ENCODE results near the gene BPIFB1.

The BPIFB1 gene, protein sequence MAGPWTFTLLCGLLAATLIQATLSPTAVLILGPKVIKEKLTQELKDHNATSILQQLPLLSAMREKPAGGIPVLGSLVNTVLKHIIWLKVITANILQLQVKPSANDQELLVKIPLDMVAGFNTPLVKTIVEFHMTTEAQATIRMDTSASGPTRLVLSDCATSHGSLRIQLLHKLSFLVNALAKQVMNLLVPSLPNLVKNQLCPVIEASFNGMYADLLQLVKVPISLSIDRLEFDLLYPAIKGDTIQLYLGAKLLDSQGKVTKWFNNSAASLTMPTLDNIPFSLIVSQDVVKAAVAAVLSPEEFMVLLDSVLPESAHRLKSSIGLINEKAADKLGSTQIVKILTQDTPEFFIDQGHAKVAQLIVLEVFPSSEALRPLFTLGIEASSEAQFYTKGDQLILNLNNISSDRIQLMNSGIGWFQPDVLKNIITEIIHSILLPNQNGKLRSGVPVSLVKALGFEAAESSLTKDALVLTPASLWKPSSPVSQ

DNA sequence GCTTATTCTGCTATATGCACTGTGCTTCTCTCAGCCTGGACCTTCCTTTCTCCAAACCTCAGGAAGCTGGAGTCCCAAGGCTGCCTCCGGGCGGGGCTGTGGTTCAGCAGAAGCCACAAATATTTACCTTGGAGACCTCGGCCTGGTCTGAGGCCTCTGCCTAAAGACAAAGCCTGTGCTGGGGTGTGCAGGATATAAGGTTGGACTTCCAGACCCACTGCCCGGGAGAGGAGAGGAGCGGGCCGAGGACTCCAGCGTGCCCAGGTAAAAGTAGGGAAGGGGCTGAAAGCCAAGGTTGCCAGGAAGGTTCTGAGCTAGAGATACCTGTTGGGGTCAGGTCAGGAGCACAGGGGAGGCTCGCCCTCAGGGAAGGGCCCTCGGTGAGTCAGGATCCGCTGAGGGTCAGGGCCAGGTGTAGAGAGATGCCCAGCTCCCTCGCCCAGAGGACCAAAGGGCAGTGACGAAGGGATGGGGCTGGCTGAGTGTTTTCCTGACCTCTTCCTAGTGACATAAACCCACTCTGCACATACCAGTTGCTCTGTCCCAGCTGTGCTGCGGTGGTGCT is at the start of gene BPIFB1:
BPIFB1 (plus strand) TSS at position 224 of the 565 bp plus-strand sequence. CDS start 2,860 bp downstream, outside the sequence.
- no peak for DNase-seq

DNA sequence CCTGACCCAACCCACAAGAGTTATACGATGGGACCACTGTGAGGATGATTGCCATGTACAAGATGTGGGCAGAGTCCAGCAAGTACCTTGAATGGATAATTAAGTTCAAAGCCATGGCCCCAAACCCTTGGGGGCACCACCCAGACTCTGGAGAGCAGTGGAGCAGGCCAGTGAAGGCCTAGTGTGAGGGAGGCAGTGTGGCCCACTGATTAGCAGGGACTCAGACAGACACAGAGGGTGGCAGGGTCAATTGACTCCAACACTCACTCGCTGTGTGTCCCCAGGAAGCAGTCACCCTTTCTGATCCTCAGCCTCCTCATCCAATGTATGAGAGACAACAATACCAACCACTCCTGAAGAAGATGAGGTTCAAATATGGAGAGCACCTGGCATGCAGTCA is 49.0 kb upstream of the BPIFB1 start:
- no peak for DNase-seq

DNA sequence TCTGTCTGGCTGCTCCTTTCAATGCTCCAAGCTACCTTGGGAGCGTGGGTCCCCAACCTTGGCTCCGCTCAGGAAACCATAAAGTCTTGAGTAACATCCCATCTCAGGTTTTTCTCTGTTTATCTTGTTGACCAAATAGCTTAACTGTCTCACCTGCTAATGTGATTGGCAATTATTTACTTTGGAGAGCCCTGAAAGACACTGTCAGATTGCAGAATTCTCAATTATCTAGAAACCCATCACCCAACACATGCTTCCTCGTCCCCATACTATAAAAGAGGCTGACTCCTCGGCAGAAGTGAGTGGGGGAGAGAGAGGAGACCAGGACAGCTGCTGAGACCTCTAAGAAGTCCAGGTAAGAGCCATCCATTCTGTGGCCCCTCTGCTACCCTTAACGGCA is 47.3 kb upstream of the BPIFB1 start, which contains the start of gene BPIFA1:
BPIFA1 (plus strand) TSS at position 301 of the 400 bp plus-strand sequence. CDS start 1,716 bp downstream, outside the sequence.
- no peak for DNase-seq

DNA sequence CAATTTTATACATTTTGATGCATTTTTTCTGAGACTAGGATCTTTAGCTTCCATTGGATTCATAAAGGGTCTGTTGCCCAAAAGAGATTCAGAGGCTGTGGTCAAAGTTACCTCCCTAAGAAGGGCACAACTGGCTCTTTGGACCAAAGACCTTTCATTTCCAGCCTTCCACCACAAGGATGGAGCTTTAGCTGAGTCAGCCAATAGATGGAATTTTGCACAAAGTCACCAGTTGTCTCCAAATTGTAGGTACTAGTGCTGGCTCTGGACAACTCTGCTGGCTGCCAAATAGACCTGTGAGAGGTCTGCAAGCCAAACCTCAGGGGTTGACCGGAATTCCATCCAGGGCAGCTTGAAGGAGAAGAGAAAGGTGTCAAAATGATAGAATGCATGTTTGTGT is 46.7 kb upstream of the BPIFB1 start:
- DNase-seq = no peak

DNA sequence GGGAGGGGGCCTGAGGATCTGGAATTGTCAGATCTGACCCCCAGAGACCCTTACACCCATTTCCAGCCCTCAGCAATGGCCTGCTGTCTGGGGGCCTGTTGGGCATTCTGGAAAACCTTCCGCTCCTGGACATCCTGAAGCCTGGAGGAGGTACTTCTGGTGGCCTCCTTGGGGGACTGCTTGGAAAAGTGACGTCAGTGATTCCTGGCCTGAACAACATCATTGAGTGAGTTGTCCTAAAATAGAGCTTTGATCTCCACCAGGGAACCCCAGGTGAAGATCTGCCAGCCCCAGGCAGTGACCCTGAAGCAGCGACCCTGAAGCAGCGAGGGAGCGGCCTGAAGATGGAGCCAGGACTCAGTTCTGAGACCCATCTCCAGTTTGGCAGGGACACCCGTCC is 45.0 kb upstream of the BPIFB1 start:
- no peak for DNase-seq

DNA sequence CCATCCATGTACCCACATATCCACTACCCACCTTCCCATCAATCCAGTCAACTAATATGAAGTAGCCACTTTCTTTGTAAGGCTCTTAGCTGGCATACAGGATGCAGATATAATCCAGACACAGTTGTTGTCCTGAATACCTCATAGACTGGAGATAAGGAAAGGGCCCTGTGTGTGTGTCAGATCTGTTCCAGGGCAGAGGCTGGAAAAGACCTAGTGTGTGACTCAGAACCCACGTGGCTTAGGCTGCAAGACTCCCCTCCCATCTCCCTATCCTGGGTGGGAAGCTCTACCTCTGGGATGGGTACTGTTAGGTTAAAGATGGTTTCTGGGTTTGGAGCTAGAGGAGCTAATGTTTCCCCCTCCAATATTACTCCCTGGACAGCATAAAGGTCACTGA is 43.6 kb upstream of the BPIFB1 start:
- no peak for DNase-seq

DNA sequence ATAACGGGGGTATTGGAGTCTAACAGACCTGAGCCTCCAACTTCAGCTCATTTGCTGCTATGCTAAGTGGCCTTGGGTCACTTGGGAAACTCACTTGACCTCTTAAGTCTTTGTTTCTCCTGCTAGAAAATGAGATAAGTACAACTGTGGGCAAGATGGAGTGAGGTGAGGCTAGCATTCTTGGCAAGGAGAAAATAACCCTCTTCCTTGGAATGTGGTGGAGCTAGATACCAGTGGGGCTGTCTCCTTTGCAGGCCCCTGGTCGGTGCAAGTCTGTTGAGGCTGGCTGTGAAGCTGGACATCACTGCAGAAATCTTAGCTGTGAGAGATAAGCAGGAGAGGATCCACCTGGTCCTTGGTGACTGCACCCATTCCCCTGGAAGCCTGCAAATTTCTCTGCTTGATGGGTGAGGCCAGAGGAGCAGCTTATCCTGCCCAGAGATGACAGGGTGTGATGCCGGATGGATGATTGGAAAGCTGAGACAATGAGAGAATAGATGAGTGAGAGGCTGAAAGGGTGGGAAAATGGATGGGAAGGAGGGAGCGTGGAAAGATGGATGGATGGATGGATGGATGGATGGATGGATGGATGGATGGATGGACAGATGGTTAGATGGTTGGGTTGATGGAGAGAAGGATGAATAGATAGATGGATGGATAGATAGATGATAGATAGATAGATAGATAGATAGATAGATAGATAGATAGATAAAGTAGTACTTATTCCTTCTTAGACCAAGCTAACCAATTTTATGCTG is 42.9 kb upstream of the BPIFB1 start:
- DNase-seq = no peak

DNA sequence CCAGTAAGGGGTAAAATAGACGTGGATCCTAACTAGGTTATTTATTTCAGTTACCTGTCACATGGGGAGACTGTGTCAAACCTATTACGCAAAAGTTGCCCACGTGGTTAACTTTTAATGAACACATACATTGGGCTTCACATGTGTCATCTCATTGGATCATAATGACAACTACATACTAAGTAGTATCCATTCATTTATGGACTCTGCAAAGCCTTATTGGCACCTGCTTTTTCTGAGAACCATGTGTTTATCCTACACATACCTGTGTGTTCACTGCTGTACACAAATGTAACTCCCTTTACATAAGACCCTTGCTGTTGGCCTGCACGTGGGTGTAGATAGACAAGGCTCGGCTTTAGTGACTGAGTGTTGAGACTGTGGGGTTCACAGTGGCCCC is 42.1 kb upstream of the BPIFB1 start:
- DNase-seq = no peak

DNA sequence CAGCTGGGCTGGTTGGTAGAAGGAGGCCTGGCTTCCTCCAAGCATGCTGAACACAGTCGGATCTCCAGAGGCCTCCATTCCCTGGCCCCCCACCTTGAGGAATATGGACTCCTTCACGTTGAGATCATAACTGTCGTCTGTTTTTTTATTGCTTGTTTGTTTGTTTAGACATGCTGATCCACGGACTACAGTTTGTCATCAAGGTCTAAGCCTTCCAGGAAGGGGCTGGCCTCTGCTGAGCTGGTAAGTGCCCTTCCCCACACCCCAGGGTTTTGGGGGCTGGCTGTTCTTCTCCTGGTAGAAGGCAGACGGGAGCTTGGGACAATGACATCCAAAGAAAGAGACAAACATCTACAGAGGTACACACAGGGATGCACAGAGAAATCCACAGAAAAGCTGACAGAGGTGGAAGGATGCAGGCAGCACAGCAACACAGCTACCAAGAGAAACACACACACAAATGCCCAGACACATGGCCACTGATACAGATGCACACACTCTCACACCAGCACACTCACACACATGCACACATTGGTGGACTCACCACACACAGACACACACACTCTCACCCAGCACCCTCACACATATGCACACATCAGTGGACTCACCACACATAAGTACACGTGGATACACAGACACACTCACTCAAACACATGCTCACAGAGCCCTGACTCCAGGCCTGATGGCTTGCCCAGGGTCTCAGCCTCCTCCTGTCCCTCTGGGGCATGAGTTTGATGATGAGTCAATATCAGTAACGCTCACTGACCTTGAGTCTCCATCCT is 40.5 kb upstream of the BPIFB1 start:
- no peak for DNase-seq

DNA sequence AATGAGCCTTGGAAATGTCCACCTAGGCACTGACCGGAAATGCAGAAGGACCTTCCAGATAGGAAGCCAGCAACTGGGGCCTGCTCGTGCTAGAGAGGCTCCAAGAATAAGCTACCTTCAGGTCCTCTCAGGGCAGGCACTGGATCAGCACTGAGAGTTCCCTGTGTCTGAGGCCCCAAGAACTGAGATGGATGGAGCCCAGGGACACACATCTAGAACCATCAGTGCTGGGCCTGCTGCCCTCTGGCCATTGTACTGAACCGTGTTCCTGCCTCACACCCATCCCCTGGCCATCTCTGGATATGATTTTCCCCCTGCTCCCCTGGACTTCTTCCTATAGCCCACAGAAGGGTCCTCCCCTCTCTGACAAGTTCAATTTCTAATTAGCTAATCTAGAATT is 36.9 kb upstream of the BPIFB1 start:
- DNase-seq = no peak

DNA sequence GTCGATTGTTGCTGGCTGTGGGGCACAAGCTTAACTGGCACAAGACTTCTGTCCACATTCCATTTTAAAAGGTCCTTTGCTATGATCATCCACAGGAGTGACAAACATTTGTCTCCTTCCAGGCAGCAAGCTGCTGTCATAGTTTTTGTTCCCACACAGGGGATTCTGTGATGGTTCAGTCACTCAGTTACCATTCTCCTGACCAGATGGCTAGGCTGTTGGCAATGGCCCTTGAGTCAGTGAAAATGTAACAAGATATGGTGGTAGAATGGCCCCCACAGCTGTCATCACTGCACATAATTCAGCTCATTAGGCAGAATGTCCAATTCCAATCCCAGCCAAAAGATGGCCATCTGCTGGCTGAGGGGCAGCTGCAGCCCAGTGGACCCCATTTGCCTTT is 33.6 kb upstream of the BPIFB1 start:
- DNase-seq = no peak

DNA sequence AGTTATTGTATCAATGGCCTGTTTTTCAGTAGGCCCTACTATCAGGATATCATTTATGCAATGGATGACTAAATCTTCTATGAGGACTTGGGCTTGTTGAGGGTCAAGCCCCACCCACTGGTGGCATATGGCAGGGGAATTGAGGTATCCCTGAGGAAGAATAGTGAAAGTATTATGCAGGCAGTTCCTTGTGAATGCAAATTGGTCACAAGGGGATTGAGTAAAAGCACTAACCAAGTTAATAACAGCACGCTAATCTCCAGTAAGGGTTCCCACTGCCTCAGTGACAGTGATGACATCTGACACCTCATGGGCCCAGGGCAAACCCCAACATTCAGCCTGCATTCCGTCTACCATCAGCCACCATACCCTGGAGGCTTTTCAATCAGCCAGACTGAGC is 32.3 kb upstream of the BPIFB1 start:
- no peak for DNase-seq

DNA sequence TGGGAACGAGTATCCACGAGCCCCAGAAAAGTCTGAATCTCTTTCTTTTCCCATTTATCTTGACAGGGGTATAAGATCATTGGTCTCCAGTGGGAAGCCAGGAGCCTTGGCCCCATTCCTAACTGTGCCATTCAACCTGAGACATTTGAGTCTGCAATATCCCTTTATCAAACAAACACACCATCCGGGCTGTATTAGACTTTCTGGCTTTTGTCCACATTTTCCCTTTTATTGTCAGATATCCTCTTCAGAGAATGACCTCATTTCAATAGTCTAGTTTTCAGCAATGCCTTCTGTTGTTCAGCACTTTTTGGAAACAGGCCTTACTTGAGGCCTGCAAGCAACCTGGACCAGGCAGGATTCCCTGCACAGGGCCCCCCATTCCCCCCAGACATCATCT is 31.5 kb upstream of the BPIFB1 start:
- no peak for DNase-seq

DNA sequence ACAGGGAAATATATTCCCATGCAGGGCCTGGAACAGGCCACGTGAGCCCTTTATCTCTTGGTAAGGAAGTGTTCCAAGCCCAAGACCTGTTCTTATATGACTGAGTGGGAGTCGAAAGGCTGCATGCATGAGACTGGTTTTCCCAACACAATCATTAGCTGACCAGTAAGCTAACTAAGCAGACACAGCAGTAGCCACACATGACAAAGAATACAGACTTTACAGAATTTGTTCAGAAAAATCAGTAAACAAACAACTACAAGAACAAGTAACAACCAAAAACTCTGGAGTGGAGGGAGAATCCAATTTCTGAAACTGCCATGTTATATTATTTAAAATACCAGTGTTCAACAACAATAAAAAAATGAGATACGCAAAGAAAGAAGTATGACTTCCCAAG is 30.6 kb upstream of the BPIFB1 start:
- DNase-seq = no peak

DNA sequence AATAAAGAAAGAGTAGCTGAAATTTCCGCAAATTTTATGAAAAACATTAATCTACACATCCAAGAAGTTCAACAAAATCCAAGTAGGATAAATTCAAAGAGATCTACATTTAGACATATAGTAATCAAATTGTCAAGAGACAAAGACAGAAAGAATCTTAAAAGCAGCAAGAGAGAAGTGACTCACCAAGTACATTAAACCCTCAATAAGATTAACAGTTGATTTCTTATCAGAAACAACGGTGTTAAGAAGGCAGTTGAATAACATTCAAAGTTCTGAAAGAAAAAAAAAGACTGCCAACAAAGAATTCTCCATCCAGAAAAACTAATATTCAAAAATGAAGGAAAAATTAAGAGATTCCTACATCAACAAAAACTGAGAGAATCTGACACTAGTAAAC is 28.0 kb upstream of the BPIFB1 start:
- DNase-seq = no peak

DNA sequence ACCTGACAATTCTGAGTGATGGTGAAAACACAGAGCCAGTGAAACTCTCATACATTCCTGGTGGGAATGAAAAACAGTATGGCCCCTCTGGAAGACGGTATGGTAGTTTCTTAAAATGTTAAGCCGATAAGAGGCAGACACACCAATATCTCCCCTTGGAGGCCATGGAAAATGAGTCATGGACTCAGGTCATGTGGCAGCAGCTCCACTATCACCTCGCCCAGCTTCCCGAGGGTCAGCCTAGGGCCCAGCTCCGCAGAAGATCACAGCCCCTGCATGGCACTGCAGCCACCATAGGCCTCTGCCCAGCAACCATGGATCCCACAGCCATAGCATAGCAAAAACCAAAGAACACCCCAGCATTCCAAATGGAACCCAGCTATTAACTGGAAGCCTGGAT is 25.8 kb upstream of the BPIFB1 start:
- no peak for DNase-seq

DNA sequence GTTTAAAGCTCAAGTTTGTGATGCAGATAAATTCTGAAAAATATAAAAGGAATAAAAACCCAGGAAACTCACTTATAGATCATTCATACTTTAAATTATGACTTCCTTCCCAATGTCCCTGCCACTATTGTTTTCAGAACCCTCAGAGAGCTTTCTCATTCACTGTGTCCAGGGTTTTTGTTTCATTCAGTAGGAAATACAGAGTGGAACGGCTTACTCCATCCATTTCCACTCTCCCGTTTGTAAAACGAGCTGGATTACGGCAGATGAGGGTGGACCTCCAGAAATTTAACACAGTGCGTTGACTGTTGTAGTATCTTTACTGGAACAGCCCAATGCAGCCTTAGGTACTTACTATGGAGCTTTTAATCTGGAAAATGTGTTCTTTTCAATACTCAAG is 23.6 kb upstream of the BPIFB1 start:
- no peak for DNase-seq

DNA sequence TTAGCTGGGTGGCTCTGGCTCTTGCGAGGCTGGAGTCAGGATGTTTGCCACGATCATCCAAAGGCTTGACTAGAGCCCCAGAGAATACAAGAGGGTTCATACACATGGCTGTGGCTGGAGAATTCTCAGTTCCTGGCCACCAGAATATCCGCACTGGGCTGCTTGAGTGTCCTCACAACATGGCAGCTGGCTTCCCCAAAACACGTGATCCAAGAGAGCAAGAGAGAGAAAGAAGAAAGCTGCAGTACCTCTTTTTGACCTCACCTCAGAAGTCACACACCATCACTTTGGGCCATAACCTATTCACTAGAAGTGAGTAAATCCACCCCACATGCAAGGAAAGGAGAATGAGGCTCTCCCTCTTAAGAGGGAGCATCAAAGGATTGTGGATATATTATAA is 21.5 kb upstream of the BPIFB1 start:
- no peak for DNase-seq

DNA sequence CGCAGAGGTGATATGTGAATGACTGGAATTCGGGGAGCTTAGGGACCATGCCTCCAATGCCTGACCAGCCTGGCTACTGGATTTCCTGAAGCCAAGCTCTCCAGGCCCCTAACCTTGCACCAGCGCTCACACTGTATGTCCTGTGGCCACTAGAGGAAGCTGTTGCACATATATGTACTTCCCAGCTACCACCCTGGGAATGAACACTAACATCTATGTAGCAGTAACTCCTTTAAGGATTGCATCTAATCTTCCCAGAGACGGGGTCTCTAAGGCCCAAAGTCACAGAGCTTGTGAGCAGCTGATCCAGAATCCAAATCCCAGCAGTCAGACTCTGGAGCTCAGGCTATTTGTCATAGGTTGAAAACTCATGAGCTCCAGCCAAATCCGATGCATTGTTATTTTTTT is 20.4 kb upstream of the BPIFB1 start:
- peak in 1 of 2 donors; percentile 35 for DNase-seq

DNA sequence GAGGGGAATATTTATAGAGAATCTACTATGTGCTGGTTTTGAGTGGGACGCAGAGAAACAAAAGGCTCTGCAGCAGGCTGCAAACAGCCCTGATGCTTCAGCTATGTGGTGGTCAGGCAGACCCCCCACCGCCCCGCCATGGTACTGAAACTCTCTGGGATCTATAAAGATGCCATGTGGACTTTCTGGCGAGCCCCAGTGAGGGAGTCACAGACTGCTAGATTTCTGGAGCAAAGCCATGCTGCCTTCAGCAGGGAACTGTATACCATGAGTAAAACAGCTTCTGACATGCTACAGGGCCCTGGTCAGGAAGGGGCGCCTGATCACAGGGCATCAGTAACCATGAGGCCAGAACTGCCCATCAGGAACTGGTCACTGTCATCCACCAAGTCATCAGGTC is 19.2 kb upstream of the BPIFB1 start:
- no peak for DNase-seq

DNA sequence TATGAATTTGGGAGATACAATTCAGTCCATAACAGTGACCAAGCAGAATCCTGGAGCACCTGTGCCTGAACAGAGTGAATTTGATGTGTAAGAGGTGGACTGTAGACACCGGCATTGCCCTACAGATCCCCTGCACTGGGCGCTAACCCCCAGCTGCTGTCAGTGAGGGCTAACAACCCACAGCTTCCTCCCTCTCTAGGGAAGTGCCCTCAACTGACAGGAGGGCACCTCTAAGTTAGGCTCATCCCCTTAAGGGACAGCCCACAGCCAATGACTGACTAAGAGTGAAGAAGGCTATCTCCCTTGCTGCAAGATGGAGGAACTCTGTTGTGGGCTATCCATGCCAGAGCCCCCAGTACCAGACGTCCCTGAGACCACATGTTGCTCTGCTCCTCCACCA is 15.3 kb upstream of the BPIFB1 start:
- no peak for DNase-seq

DNA sequence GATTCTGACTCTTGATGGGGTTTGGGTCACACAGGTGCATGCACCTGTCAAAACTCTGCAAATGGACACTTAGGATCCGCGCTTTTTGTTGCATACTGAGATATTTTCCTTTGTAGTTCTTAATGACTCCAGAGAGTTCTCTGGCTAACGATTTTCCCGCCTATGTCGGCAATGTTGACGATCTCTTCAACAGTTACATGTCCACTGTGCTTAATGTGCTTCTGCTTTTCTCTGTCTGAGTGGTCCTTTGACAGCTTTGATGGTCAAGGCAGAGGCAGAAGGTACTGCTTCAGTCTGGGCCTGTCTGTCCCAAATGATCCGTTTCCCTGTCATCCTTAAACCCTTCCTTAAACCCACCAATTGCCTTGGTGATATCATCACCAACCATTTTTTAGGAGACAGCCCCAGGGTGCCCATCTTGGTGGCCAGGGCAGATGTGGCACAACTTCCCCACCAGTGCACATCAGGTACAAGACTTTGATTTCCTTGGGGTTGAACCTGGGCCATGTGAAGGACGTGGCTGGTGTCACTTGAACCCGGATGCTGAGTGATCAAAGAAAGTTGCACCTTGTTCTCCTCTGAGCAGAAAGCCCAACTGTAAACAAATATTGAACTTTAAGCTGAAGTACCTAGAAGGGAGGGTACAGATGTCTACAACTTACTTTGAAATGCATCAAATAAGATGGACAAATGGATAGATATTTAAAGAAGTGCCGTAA is 10.7 kb upstream of the BPIFB1 start:
- DNase-seq = no peak

Measured in CD4-positive, alpha-beta T cell treated with Interleukin-4 for 1 hour (primary cell).